Measurements from ENCODE around the gene HDC.

HDC gene

GRCh38 chr15:50244153-50244552 lies 21.4 kb downstream of the HDC start:
- no peak for TF ChIP-seq CTCF (IDR thresholded peaks at IDR 0.05; ENCODE audit: control insufficient read depth, insufficient read depth, low read depth, low read length, missing control alignments)
- no peak for DNase-seq (ENCODE audit: low read depth)
- H3K4me3 ChIP-seq (ENCODE audit: control insufficient read depth, low read depth, low read length), result no peak overlapping the region

GRCh38 chr15:50241684-50242450 lies 23.7 kb downstream of the HDC start:
- no peak for DNase-seq (ENCODE audit: low read depth)
- TF ChIP-seq CTCF (IDR thresholded peaks at IDR 0.05; ENCODE audit: control insufficient read depth, insufficient read depth, low read depth, low read length, missing control alignments), result no peak
- no peak overlapping the region for H3K4me3 ChIP-seq (ENCODE audit: control insufficient read depth, low read depth, low read length)

- no peak for DNase-seq (ENCODE audit: low read depth)
- no peak overlapping the region for H3K4me3 ChIP-seq (ENCODE audit: control insufficient read depth, low read depth, low read length)
- TF ChIP-seq CTCF (IDR thresholded peaks at IDR 0.05; ENCODE audit: control insufficient read depth, insufficient read depth, low read depth, low read length, missing control alignments), result no peak
These were observed 27.3 kb downstream of the HDC start for GRCh38 chr15:50238255-50238654.

- no peak for TF ChIP-seq CTCF (IDR thresholded peaks at IDR 0.05; ENCODE audit: control insufficient read depth, insufficient read depth, low read depth, low read length, missing control alignments)
These were observed 29.1 kb downstream of the HDC start for GRCh38 chr15:50236433-50236832.

GRCh38 chr15:50235794-50236193 lies 29.7 kb downstream of the HDC start:
- no peak for TF ChIP-seq CTCF (IDR thresholded peaks at IDR 0.05; ENCODE audit: control insufficient read depth, insufficient read depth, low read depth, low read length, missing control alignments)
- no peak for DNase-seq (ENCODE audit: low read depth)
- no peak overlapping the region for H3K4me3 ChIP-seq (ENCODE audit: control insufficient read depth, low read depth, low read length)

More at GRCh38 chr15:50236433-50236832, 29.1 kb downstream of the HDC start:
- no peak overlapping the region for H3K4me3 ChIP-seq (ENCODE audit: control insufficient read depth, low read depth, low read length)
- DNase-seq (ENCODE audit: low read depth), result no peak

GRCh38 chr15:50234764-50235163 lies 30.8 kb downstream of the HDC start:
- no peak for TF ChIP-seq CTCF (IDR thresholded peaks at IDR 0.05; ENCODE audit: control insufficient read depth, insufficient read depth, low read depth, low read length, missing control alignments)
- no peak overlapping the region for H3K4me3 ChIP-seq (ENCODE audit: control insufficient read depth, low read depth, low read length)
- DNase-seq (ENCODE audit: low read depth), result no peak
